HEK293T (cell line): ENCODE results near the gene ADPRM.

ENCODE experiments used
- ARNT ChIP-seq: fragments of 450-650 bp; IDR thresholded peaks from 2 replicates; pipeline ENCODE4 v1.6.1; 2017; ENCODE audit warnings: mild to moderate bottlenecking
- CTBP1 ChIP-seq: fragments of 450-650 bp; IDR thresholded peaks from 2 replicates; pipeline ENCODE4 v1.6.1; 2016; ENCODE audit warnings: borderline replicate concordance
- ELF4 ChIP-seq: fragments of 450-650 bp; IDR thresholded peaks from 2 replicates; pipeline ENCODE4 v1.6.1; 2017; ENCODE audit warnings: antibody characterized with exemption
- FOXA1 ChIP-seq: fragments of 450-650 bp; IDR thresholded peaks from 2 replicates; pipeline ENCODE4 v1.6.1; 2016; ENCODE audit warnings: mild to moderate bottlenecking
- FOXK2 ChIP-seq: fragments of 450-650 bp; IDR thresholded peaks from 2 replicates; pipeline ENCODE4 v1.6.1; 2016; ENCODE audit warnings: mild to moderate bottlenecking
- FOXM1 ChIP-seq: fragments of 450-650 bp; IDR thresholded peaks from 2 replicates; pipeline ENCODE4 v1.6.1; 2017; ENCODE audit warnings: mild to moderate bottlenecking, borderline replicate concordance
- NFRKB ChIP-seq: fragments of 450-650 bp; IDR thresholded peaks from 2 replicates; pipeline ENCODE4 v1.6.1; 2016; ENCODE audit warnings: mild to moderate bottlenecking, moderate library complexity
- PKNOX1 ChIP-seq: fragments of 450-650 bp; IDR thresholded peaks from 2 replicates; pipeline ENCODE4 v1.6.1; 2016
- SP1 ChIP-seq: fragments of 450-650 bp; IDR thresholded peaks from 2 replicates; pipeline ENCODE4 v1.6.1; 2017
- SUZ12 ChIP-seq: fragments of 450-650 bp; IDR thresholded peaks from 2 replicates; pipeline ENCODE4 v1.6.1; 2016; ENCODE audit warnings: mild to moderate bottlenecking
- TARDBP ChIP-seq: fragments of 450-650 bp; IDR thresholded peaks from 2 replicates; pipeline ENCODE4 v1.6.1; 2016
- ZNF384 ChIP-seq: fragments of 450-650 bp; IDR thresholded peaks from 2 replicates; pipeline ENCODE4 v1.6.1; 2016

- no peak for TF ChIP-seq NFRKB
- TF ChIP-seq FOXM1 = no peak
- no peak for TF ChIP-seq FOXA1
- TF ChIP-seq ELF4 = no peak
- TF ChIP-seq PKNOX1 = no peak
- no peak for TF ChIP-seq CTBP1
- TF ChIP-seq ZNF384 = no peak
- no peak for TF ChIP-seq TARDBP
- TF ChIP-seq SP1 = no peak
- no peak for TF ChIP-seq ARNT
- TF ChIP-seq SUZ12 = no peak
- TF ChIP-seq FOXK2 = no peak
These were observed 57.6 kb downstream of the ADPRM start for GRCh38 chr17:10754861-10755591.
